ENCODE data around the gene USP24.
"Not testable (repeated sequence)": the region's sequence is repeated elsewhere in the genome, so short reads cannot be mapped to it uniquely, and the experiment has no call there.

USP24 gene

DNA sequence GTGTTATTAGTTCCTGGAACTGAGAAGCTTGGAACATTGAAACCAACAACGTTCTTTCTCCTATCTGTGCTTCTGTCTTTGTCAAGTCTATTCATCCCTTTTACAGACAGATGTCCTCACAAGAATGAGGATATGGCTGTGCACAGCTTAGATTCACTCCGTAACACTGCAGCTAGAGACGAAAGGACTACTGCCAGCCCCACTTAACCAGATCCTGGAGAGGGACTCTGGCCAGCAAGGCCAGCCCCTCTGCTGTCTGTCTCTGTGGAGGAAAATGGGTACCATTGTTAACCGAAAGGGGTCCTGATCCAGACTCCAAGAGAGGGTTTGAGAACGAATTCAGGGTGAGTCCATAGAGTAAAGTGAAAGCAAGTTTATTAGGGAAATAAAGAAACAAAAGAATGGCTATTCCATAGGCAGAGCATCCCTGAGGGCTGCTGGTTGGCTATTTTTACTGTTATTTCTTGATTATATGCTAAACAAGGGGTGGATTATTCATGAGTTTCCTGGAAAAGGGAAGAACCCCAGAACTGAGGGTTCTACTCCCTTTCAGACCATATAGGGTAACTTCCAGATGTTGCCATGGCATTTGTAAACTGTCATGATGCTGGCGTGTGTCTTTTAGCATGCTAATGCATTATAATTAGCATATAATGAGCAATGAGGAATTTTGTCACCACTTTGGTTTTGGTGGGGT, 17.4 kb upstream of the USP24 start:
- DNase-seq (ENCODE audit: low read depth in 2 of 2) = no peak

DNA sequence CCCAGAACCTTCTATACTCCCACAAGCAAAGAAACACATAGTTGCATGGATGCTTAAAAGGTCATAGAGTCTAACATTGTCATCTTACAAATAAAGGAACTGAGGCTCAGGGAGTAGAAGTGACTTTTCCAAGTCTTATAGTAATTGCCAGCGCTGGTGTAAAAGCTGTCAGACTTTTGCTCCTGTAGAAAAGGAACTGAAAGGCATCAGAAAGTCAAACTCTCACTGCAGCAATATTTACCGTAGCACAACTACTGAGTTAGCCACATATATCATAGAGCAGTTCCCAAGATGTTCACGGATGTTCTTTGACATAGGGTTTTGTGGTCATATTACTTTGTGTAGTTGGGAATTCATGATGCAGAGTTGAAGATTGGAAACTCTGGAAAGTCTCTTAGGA, 16.6 kb upstream of the USP24 start:
- no peak for DNase-seq (ENCODE audit: low read depth in 2 of 2)

DNA sequence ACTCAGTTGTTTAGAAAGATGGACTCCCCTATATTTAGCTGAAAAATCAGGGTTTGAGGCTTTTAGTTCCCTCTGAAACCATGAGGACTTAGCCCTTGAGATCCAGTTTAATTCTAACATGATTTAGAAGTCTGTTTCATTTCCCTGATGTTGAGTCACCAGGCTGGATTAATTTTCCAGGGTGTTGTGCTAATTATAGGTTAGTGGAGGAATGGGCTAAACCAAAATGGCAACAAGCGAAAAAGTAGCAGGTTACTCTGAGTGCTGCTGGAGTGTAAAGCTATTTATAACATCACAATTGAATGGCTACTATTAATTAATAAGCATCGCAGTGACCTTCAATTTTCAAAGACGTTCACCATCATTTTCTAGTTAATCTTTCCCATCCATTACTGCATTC, 15.5 kb upstream of the USP24 start:
- DNase-seq (ENCODE audit: low read depth in 2 of 2) = no peak

DNA sequence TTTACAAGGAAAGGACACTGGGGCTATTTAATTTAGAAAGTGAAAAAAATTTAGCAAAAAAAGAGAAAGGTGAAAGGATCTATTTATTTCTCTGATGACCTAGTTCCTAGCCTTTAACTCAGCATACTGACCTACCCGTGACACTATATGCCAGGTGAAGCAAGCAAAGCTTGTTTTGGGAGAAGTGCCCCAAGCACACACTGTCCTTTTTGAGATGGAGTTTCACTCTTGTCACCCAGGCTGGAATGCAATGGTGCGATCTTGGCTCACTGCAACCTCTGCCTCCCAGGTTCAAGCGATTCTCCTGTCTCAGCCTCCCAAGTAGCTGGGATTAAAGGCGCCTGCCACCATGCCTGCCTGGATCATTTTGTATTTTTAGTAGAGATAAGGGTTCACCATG, 14.6 kb upstream of the USP24 start:
- not testable (repeated sequence) for DNase-seq (ENCODE audit: low read depth in 2 of 2)

DNA sequence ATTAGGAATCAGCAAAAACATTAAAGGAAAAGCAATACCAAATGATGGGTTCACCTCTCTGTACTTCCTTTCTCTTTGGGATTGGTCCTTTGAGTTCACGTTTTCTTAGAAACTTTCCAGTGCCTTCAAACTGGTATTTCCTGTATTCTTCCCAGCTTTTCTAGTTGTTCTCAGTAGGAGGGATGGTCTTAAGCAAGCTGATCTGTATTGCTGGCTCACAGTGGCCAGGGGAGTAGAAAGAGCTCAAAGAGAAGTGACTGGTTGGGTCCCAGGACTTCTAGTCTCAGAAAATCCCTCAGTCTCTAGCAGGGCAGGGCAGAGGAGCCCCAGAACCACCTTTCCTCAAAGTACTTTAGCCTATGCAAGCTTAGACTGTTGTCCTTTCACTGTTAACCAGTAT, 10.1 kb upstream of the USP24 start:
- no peak for DNase-seq (ENCODE audit: low read depth in 2 of 2)

DNA sequence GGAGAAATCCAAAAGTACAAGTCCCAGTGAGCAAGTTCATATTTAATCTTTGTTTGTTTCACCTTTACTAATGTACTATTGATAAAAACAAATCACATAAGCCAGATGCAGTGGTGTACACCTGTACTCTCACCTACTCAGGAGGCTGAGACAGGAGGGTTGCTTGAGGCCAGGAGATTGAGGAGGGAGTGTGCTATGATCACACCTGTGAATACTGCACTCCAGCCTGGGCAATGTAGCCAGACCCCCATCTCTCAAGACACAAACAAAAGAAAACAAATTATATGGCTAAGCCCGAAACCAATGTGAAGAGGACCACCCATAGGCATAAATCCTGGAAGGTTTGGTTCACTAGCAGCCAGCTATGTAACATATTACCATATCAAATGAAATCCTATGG, 9.6 kb upstream of the USP24 start:
- DNase-seq (ENCODE audit: low read depth in 2 of 2) = no peak

DNA sequence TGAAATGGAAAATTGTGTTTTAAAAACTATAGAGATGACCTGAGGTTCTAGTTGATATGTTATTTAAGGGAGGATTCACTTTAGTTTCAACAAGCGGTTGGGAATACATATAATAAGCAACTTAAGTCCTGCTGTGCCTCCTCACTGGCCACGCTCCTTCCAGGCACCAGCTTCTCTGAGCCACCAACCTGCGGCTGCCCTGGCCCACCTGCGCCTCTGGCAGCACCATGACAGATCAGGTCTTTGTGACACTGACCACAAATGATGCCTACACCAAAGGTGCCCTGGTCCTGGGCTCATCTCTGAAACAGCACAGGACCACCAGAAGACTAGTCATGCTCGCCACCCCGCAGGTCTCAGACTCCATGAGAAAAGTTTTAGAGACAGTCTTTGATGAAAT, 7.0 kb upstream of the USP24 start:
- DNase-seq (ENCODE audit: low read depth in 2 of 2) = no peak

DNA sequence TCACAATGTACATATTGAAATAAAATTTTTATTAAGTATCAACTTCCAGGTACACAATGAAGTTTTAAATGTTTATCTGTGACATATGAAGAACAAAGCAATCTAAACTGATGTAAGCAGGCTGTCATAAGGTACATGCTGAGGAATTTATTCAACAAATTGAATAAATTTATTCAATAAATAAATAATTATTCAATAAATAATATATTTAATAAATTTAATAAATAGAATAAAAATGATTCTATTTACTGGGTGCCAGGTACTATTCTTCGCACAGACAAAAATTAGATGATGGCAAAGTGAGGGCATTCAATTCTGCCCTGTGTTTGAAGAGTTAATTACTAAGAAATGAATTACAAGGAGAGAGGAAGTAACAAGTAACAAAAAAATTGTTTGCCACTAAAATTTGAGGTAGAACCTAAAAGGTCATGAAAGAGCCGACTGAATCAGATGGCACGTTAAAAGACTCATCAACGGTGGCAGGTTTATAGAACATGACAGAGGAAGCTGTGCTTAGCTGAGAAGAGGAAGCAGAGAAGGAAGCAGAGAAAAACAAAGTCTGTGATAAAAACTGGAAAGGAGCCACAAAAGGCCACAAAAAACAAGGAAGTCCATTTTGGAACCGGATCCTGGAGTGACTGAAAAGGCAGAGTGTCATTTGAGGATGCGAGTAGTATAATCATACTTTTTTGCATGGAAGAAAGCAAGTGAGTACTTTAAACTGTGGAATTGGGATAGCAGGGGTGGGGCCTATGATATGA, 2.2 kb upstream of the USP24 start:
- DNase-seq (ENCODE audit: low read depth in 2 of 2) = no peak

DNA sequence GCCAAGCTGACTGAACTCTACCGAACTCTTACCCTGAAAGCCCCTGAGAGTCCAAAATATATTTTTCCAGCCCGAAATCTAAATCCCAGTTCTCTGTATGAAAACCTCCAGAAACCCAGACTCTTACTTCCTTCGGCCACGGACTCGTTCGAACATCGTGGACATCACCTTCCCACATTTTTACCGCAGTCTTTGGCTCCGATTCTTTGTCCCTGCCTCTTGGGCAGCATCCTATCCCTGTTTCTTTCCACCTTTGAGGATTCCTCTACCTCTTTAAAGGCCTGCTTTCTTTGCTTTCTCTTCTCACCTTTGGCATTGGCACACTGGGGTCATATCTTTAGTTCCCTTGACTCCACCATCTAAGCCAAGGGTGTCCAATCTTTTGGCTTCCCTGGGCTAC, 932 bp upstream of the USP24 start:
- DNase-seq (ENCODE audit: low read depth in 2 of 2) = no peak

DNA sequence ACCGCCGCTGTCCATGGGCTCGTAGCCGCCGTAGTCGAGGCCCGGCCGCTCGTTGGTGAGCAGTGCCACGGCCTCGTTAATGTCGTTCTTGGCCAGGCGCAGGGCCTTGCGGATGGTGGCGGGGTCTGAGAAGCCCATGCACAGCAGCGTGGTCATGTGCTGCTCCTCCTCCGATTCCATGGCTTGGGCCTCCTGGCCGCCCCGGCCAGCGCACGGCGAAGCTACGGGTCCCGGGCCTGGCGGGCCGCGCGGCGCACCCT, 300 bp downstream of the USP24 start:
- no peak for DNase-seq (ENCODE audit: low read depth in 2 of 2)

DNA sequence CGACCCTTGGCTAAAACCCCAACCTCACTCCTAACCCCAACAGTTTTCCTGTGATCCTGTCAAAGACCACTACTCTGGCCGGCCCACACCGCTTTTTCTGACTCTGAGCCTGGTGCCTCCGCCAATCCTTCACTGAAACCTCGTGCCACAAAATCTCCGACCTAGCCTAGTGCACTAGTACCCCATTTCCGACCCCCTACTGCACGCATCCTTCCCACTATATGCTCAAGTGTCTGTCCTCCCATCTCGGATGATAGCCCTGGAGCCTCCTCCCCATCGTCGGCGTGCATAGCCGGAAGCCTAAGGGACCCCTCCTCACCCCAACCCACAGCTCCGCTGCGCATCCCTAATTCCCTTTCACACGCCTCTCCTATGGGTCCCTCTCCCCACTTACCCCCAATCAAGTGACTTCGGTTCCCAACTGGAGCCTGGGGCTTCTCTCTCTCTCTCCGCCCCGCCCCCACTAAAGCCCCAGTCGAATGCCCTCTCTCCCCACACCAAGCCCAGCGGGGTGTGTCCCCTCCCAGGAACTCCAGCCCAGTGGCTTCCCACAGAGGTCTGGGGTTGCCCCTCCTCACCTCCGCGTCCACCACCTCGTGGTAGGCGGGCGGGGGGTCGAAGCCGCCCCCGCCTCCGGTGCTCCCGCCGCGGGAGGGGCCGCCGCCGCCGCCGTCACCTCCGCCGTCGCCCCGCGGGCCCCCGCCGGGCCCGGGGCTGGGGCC, 791 bp downstream of the USP24 start:
- DNase-seq (ENCODE audit: low read depth in 2 of 2) = no peak

DNA sequence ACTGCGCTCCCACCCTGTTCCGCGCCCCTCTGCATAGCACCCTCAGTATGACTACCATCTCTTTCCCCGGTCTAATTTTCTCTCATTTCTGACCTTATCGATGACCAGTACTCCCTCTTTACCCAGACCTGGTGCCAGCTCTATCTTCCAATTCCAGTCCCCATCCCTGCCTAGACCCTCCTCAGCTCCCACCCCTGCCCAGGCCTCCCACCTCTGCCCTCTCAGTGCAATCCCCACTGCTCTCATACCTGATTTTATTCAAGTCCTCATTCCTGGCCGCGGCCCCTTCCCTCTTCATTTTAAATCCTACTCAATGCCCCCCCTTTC, 1.3 kb downstream of the USP24 start:
- no peak for DNase-seq (ENCODE audit: low read depth in 2 of 2)

DNA sequence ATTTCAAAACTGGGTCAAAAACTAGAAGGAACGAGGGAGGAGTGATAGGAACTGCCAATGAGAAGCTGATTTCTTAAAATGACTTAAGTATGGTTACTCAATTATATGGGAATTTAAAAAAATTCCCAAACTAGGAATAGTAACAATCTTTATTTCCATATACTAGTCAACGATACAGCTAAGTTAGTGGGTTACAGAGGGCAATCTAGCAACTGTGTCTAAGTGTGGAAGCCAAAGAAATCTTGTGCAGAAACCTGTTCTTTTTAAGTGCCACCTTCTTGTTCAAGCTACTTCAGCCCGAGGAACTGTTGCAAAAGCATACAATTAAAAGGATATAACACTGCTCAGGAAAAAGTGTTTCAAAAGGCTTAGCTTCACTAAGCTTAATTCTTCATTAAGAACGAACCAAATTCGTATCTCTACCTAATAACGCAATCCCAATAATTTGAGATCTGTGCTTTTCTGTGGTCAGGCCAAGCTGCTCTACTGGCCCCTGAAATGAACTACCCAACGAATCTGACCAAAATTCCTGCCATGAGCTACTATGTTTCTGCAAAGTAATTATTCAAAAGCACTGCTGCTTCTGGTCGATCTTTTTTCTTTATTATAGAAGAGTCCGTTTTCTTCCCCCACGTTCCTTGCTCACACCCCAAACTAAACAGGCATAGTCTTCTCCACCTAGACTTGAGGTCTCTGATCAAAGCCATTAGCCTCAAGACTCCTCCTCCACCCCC, 1.8 kb downstream of the USP24 start:
- no peak for DNase-seq (ENCODE audit: low read depth in 2 of 2)

DNA sequence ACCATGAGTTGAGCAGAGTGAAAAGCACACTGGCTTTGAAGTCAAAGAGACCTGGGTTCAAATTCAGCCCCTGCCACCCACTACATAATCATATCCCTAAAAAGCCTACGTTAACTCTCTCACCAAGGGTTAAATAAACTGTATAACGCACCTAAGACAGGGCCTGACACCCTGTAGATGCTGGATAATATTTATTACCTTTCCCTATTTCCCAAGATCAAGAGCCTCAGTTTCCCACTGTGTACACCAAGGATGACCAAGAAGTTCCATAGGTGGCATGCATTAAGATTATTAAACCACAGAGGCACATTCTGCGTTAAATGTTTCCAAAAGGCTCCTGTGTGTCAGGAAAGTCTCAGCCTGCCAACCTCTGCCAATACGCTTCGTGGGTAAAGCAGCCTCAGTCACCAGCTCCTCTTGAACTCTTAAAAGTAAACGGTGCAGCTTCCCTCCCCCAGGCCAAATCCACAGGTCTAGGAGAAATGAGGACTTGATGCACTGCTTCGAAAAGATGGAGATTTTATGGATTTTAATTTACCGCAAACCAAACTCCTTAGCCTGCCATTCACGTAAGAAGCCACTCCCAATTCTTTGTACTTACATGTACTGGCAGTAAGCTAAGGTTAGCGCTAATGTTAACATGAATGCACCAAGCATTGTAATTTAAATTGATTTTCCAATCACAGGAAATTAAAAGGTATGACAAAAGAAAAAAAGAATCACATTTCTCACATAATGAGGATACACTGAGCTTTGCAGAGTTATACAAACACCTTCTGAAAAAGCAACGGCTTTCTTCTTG, 2.6 kb downstream of the USP24 start:
- DNase-seq (ENCODE audit: low read depth in 2 of 2) = no peak

DNA sequence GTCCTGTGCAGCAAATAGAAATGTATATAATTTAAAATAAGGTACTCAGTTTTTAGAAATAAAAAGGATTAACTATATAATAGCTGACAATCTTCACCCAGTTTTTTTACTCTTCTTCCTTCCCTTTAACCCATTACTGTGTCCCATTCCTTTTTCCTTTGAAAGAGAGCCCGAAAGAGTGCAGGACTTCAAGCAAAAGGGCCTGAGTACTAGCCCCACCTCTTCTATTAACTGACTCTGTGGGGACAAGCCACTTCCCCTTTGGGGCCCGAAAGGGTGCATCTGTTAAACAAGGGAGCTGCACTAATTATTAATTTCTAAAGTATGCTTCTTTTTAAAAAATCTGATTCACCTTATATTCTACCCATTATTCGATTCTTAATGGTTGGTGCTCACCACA, 3.3 kb downstream of the USP24 start:
- no peak for DNase-seq (ENCODE audit: low read depth in 2 of 2)

DNA sequence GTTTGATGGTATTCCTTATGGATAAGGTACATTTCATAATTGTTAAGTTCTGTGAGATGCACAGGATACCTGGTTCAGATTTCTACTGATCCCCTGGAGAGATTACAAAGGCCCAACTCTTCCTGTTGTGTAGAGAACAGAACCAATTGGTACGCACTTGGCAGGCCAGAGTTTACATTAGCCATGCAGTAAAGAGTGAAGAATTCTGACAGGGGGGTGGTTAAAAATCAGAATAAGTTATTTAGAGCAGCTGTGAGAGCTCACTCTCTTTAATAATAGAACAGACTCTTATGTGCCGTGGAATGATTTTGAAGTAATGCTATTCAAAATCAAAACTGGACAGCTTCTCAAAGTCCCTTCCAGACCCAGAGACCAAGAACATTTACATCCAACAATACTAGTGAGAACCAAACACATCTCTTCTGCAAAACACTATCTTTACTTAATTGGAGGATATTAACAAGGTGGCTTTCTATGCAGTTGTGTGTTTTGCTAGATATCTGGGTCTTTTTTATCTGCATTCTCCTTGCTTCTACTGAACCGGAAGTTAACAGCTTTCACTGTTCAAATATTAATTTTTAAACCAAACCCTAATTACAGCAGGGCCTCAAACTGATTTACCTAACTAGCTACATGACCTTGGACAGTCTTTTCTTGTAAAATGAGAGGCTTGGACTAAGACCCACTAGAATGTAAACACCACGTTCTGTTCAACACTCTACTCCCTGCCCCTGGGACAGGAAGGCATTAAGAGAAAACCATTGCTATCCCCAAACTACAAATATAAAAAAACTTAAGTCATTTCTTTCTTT, 4.0 kb downstream of the USP24 start:
- no peak for DNase-seq (ENCODE audit: low read depth in 2 of 2)

DNA sequence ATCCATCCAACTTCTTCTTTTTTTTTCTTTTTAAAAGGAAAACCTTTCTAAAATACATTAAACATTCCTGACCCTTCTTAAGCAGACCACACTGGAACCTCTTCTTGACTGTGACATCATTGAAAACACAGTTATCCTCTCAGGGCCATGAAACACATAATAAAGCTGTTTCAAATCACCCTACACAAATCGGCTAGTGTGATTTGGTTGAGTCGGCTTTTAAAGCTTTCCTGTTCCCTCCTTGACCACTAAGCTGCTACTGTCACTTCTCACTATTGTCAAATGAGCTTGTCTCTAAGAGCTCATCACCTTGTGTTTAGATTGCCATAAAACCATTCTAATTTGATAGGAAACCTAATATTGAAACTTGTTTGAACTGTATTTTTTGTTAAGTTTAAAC, 5.9 kb downstream of the USP24 start:
- no peak for DNase-seq (ENCODE audit: low read depth in 2 of 2)

DNA sequence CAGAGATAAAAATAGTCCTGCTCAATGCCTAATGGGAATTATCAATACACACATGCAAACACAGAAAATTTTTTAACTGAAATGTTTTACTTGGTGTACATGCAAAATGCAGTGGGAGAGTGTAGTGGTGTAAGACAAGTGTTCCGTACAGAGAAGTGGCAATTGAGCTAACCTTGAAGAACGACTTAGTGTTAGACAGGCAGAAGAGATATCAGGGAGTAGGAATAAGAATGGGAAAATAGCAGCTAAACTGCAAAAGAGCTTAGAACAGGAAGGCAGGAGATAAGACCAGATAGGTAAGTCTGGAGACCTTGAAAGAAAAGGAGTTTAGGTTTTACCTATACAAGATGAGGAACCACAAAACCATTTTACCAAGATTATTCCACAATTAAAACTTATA, 9.0 kb downstream of the USP24 start:
- DNase-seq (ENCODE audit: low read depth in 2 of 2) = no peak

DNA sequence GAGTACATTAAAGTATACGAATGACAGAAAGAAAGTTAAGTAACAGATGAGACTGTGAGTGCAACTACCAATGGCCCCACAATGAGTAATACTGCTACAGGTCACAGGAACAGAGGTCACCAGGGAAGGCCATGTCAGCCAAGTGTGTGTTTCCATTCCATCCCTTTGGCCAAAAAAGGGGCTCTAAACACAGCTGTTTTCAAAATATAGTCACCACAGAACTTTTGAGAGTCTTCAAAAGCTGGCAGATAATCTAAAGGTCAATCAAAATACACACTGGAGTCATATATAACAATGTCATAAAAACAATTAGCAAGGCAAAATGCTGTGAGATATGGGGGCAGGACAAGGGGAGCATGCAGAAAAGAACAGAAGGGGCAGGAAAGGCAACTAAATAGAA, 10.2 kb downstream of the USP24 start:
- DNase-seq (ENCODE audit: low read depth in 2 of 2) = no peak

DNA sequence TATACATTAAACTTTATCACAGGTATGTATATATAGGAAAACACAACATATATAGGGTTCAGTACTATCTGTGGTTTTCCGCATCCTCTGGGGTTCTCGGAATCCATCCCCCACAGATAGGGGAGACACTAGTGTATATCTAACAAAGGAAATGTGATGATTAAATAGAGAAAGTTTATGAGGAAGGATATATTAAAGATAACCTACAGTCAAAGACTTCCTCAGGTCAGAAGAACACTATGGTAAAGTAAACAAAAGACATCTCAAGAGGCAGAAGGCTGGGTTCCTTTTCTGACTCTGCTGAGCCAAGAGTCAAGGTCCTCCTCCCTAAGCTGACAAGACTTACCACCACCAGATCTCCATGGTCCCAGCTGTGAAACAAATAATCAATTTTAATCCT, 12.1 kb downstream of the USP24 start:
- DNase-seq (ENCODE audit: low read depth in 2 of 2) = no peak

DNA sequence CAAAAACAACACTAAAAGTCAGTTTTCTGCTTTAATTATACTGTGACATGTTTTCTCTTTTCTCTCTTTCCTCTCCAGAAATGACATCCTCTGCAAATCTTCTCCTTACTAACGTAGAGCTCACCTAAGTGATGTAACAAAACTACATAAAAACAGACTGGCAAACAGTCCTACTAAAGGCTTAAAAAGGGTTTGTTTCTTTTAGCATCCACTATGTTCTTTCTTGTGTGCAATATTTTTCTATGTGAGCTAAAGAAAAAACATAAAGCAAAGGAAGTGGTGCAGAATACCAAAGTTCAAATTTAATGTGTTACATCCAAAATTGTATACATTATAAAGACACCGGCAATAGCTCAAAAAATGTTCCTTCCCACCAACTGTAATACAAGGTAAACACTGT, 14.5 kb downstream of the USP24 start:
- DNase-seq (ENCODE audit: low read depth in 2 of 2) = no peak

Measured in fibroblast of skin of left biceps (primary cell).